ENCODE data around the gene SLC7A8.
A peak's percentile ranks its signal among the peaks of the same experiment; 100 is the strongest.

SLC7A8 gene

GRCh38 chr14:23104070-23104590 is 79.3 kb downstream of the SLC7A8 start:
- Histone ChIP-seq H3K36me3 (ENCODE audit: control insufficient read depth, insufficient read depth, low read length) (peaks cover 8% of the 10 kb centered on the region), H3K4me3 (ENCODE audit: extremely low read depth, insufficient read depth, low read length, poor library complexity, severe bottlenecking) (no peak overlapping the region)
- WGBS, 2 experiments (ENCODE audit: insufficient coverage in 2 of 2) = 91 to 97% methylated on average over 5 to 6 of the region's 6 CpGs

GRCh38 chr14:23103581-23103980 is 79.9 kb downstream of the SLC7A8 start:
- H3K4me3 ChIP-seq (ENCODE audit: extremely low read depth, insufficient read depth, low read length, poor library complexity, severe bottlenecking) = no peak overlapping the region
- H3K27ac ChIP-seq (ENCODE audit: low read depth, low read length, severe bottlenecking) = no peak overlapping the region
- 96 to 100% methylated on average over 4 of the region's 4 CpGs for WGBS, 2 experiments (ENCODE audit: insufficient coverage in 2 of 2)
- H3K9me3 ChIP-seq (ENCODE audit: control insufficient read depth, low read length) = no peaks in the 10 kb centered on the region
- H3K4me1 ChIP-seq (ENCODE audit: control insufficient read depth, insufficient read depth, low read length, poor library complexity, severe bottlenecking) = no peaks in the 10 kb centered on the region
- peaks cover 14% of the 10 kb centered on the region for H3K36me3 ChIP-seq (ENCODE audit: control insufficient read depth, insufficient read depth, low read length)

More at GRCh38 chr14:23104070-23104590, 79.3 kb downstream of the SLC7A8 start:
- no peaks in the 10 kb centered on the region for H3K4me1 ChIP-seq (ENCODE audit: control insufficient read depth, insufficient read depth, low read length, poor library complexity, severe bottlenecking)
- no peaks in the 10 kb centered on the region for H3K9me3 ChIP-seq (ENCODE audit: control insufficient read depth, low read length)
- no peak overlapping the region for H3K27ac ChIP-seq (ENCODE audit: low read depth, low read length, severe bottlenecking)

- WGBS, 2 experiments (ENCODE audit: insufficient coverage in 2 of 2) = 100% methylated on average over 1 to 2 of the region's 2 CpGs
- Histone ChIP-seq H3K36me3 (ENCODE audit: control insufficient read depth, insufficient read depth, low read length) (peaks cover 22% of the 10 kb centered on the region), H3K4me3 (ENCODE audit: extremely low read depth, insufficient read depth, low read length, poor library complexity, severe bottlenecking) (no peak overlapping the region), H3K9me3 (ENCODE audit: control insufficient read depth, low read length) (no peaks in the 10 kb centered on the region), H3K27ac (ENCODE audit: low read depth, low read length, severe bottlenecking) (no peak overlapping the region), H3K4me1 (ENCODE audit: control insufficient read depth, insufficient read depth, low read length, poor library complexity, severe bottlenecking) (no peaks in the 10 kb centered on the region)
These were observed 80.7 kb downstream of the SLC7A8 start for GRCh38 chr14:23102801-23103200.

- 80 to 97% methylated on average over 1 to 5 of the region's 10 CpGs for WGBS, 2 experiments (ENCODE audit: insufficient coverage in 2 of 2)
- H3K27ac ChIP-seq (ENCODE audit: low read depth, low read length, severe bottlenecking) = no peak overlapping the region
- H3K9me3 ChIP-seq (ENCODE audit: control insufficient read depth, low read length) = no peaks in the 10 kb centered on the region
- H3K36me3 ChIP-seq (ENCODE audit: control insufficient read depth, insufficient read depth, low read length) = peaks cover 29% of the 10 kb centered on the region
- H3K4me3 ChIP-seq (ENCODE audit: extremely low read depth, insufficient read depth, low read length, poor library complexity, severe bottlenecking) = no peak overlapping the region
- no peaks in the 10 kb centered on the region for H3K4me1 ChIP-seq (ENCODE audit: control insufficient read depth, insufficient read depth, low read length, poor library complexity, severe bottlenecking)
These were observed 81.4 kb downstream of the SLC7A8 start for GRCh38 chr14:23101986-23102625.

DNA sequence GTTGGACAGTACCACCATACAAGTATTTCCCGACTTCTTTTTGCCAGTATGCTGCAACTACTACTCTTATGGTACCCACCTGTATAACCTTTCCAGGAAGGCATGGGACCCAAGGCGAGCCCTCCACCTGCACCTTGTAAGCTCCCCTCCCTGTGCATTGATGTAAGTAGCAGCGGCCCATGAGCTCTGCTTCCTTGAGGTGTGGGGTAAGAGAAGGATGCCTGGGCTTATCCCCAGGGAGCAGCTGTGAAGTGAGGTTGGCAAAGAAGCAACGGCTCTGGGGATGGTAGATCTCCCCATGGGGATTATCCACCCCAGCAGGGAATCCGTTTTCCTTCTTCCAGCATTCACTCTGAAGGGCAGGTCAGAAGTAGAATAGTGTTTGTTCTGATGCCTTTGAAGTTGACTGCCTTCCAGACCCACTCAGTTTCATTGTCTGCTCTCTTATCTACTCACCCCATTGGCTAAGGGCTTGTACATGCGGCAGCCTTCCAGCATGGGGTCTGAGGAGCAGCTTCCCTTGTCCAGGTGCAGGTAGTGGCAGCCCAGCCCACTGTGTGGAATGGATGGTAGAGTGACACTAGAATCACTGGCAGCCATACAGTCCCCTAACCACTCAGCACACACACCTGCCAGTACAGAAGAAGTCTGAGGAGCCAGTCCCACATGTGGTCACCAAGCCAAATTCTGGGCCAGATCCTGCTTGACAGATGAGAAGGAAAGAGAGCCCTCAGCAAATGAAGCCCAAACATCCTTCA is 82.1 kb downstream of the SLC7A8 start:
- WGBS, 2 experiments (ENCODE audit: insufficient coverage in 2 of 2) = 72 to 86% methylated on average over 2 of the region's 6 CpGs

DNA sequence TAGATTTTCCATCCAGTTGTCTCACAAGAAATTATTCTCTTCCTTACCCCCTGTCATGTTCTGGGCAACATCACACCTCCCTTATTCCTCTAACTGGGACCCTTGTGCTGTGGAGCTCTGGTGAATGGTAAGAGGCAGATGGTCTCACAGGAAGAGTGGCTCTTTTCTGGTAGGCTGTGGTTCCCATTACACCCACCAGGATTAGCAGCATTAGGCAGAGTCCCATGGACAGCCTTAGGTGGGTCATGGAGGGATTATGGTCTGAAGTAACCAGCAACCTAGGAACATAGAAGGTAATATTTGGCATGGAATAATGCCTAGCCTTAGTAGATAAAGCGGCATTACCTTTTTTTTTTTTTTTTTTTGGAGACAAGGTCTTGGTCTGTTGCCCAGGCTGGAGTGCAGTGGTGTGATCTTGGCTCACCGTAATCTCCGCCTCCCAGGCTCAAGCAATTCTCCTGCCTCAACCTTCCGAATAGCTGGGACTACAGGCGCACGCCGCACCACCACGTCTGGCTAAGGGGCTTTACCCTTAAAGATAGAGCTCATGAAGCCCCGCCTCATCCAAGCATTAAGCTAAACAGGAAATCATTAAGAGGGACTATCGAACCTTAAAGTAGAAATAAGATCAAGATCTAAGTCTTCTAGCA is 84.1 kb downstream of the SLC7A8 start:
- H3K4me1 ChIP-seq (ENCODE audit: control insufficient read depth, insufficient read depth, low read length, poor library complexity, severe bottlenecking) = peaks cover 6% of the 10 kb centered on the region
- H3K27ac ChIP-seq (ENCODE audit: low read depth, low read length, severe bottlenecking) = no peak overlapping the region
- H3K9me3 ChIP-seq (ENCODE audit: control insufficient read depth, low read length) = no peaks in the 10 kb centered on the region
- H3K36me3 ChIP-seq (ENCODE audit: control insufficient read depth, insufficient read depth, low read length) = peaks cover 36% of the 10 kb centered on the region
- 94 to 96% methylated on average over 8 to 9 of the region's 10 CpGs for WGBS, 2 experiments (ENCODE audit: insufficient coverage in 2 of 2)
- no peak overlapping the region for H3K4me3 ChIP-seq (ENCODE audit: extremely low read depth, insufficient read depth, low read length, poor library complexity, severe bottlenecking)

More for the DNA sequence above, 82.1 kb downstream of the SLC7A8 start:
- H3K36me3 ChIP-seq (ENCODE audit: control insufficient read depth, insufficient read depth, low read length) = peaks cover 36% of the 10 kb centered on the region
- no peaks in the 10 kb centered on the region for H3K9me3 ChIP-seq (ENCODE audit: control insufficient read depth, low read length)
- H3K4me3 ChIP-seq (ENCODE audit: extremely low read depth, insufficient read depth, low read length, poor library complexity, severe bottlenecking) = no peak overlapping the region
- no peak overlapping the region for H3K27ac ChIP-seq (ENCODE audit: low read depth, low read length, severe bottlenecking)
- peaks cover 6% of the 10 kb centered on the region for H3K4me1 ChIP-seq (ENCODE audit: control insufficient read depth, insufficient read depth, low read length, poor library complexity, severe bottlenecking)

DNA sequence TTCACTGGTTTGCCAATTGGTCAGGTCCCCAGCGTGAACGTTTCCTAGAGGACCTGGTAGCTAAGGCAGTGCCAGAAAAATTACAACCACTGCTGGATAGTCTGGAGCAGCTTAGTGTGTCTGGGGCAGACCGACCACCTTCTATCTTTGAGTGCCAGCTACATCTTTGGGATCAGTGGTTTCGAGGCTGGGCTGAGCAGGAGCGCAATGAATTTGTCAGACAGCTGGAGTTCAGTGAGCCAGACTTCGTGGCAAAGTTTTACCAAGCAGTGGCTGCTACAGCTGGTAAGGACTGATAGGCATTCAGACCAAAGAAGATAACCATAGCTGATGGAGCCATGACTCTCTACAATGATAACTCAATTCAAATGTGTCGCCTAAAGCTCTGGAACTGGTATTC is 85.7 kb downstream of the SLC7A8 start:
- H3K9me3 ChIP-seq (ENCODE audit: control insufficient read depth, low read length) = no peaks in the 10 kb centered on the region
- WGBS, 2 experiments (ENCODE audit: insufficient coverage in 2 of 2) = 93 to 98% methylated on average over 6 to 7 of the region's 7 CpGs
- H3K36me3 ChIP-seq (ENCODE audit: control insufficient read depth, insufficient read depth, low read length) = peaks cover 42% of the 10 kb centered on the region
- H3K27ac ChIP-seq (ENCODE audit: low read depth, low read length, severe bottlenecking) = no peak overlapping the region
- peaks cover 6% of the 10 kb centered on the region for H3K4me1 ChIP-seq (ENCODE audit: control insufficient read depth, insufficient read depth, low read length, poor library complexity, severe bottlenecking)
- no peak overlapping the region for H3K4me3 ChIP-seq (ENCODE audit: extremely low read depth, insufficient read depth, low read length, poor library complexity, severe bottlenecking)

- H3K27ac ChIP-seq (ENCODE audit: low read depth, low read length, severe bottlenecking) = peak within 1 kb of the TSS; percentile 92
- peak within 1 kb of the TSS; percentile 80 for H3K4me3 ChIP-seq (ENCODE audit: extremely low read depth, insufficient read depth, low read length, poor library complexity, severe bottlenecking)
- 0 to 1% methylated on average over 26 to 36 of the region's 46 CpGs for WGBS, 2 experiments (ENCODE audit: insufficient coverage in 2 of 2)
- peaks cover 65% of the 10 kb centered on the region for H3K36me3 ChIP-seq (ENCODE audit: control insufficient read depth, insufficient read depth, low read length)
- H3K4me1 ChIP-seq (ENCODE audit: control insufficient read depth, insufficient read depth, low read length, poor library complexity, severe bottlenecking) = peaks cover 6% of the 10 kb centered on the region
- no peaks in the 10 kb centered on the region for H3K9me3 ChIP-seq (ENCODE audit: control insufficient read depth, low read length)
These were observed 88.0 kb downstream of the SLC7A8 start, which contains the start of gene C14orf119 for GRCh38 chr14:23095196-23096108. C14orf119 (plus strand) TSS chr14:23095505; CDS start chr14:23097659, 2,154 bp downstream.

DNA sequence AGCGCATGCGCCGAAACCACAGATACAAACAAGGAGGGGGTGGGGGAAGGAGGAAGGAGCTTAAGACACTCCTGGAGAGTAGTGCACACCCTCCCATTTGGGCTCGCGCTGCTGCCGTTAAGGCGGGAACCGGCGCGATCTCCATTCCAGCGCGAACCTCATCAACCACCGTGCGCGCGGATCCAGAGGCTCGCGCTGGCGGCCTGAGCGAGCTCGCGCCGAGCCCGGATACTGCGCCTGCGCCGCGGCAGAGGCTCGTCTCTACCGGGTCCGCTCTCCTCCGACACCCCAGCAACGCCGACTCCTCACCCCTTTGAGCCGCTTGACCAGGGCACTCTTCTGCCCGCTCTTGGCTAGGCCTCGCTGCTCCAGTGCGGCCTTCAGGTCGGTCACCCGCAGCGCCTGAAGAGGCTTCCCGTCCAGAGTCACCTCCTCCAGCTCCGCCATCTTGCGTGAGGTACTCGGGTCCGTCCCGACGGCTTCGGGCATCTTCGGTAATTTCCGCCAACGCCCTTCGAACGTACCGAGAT is 88.7 kb downstream of the SLC7A8 start, which contains the start of gene ACIN1:
Gene ACIN1 (minus strand): TSS at position 471 of the 530 bp plus-strand sequence. CDS start 24 bp downstream, at position 447.
- H3K36me3 ChIP-seq (ENCODE audit: control insufficient read depth, insufficient read depth, low read length) = peaks cover 70% of the 10 kb centered on the region
- 0% methylated on average over 49 to 52 of the region's 55 CpGs for WGBS, 2 experiments (ENCODE audit: insufficient coverage in 2 of 2)

More for the DNA sequence above, 88.7 kb downstream of the SLC7A8 start, which contains the start of gene ACIN1:
- Histone ChIP-seq H3K4me1 (ENCODE audit: control insufficient read depth, insufficient read depth, low read length, poor library complexity, severe bottlenecking) (peaks cover 6% of the 10 kb centered on the region), H3K27ac (ENCODE audit: low read depth, low read length, severe bottlenecking) (peak within 1 kb of the TSS; percentile 92), H3K9me3 (ENCODE audit: control insufficient read depth, low read length) (no peaks in the 10 kb centered on the region), H3K4me3 (ENCODE audit: extremely low read depth, insufficient read depth, low read length, poor library complexity, severe bottlenecking) (peak within 1 kb of the TSS; percentile 80)

Data from mesodermal cell (in vitro differentiated cells).